Liver (tissue), 3 donors: Measurements from ENCODE around the gene MBNL2.

Source experiments
- CTCF ChIP-seq: fragments of 150-350 bp; IDR thresholded peaks from 2 replicates; pipeline ENCODE4 v1.5.1; 2017; ENCODE audit warnings: improper control_type of control experiment, low read depth, low read length; ENCODE audit not compliant: missing input control
- GABPA ChIP-seq, 2 donors: IDR thresholded peaks in 1 of 2; conservative IDR thresholded peaks in 1 of 2; 2 replicates each; pipeline ENCODE4 v1.6.1; 2016; ENCODE audit warnings: antibody characterized with exemption in 2 of 2, mild to moderate bottlenecking in 1 of 2, moderate library complexity in 1 of 2
- donor health status: healthy.
- donor health status: healthy.

- no peak for TF ChIP-seq CTCF
- TF ChIP-seq GABPA (IDR thresholded peaks at IDR 0.05 in 1 of 2, conservative IDR thresholded peaks at IDR 0.05 in 1 of 2), result no peak
Measured at GRCh38 chr13:97366172-97366688, 144.1 kb downstream of the MBNL2 start.
